RWPE2 (cell line): ENCODE results near the gene CLDN22.

Source experiments
- ATAC-seq: fragments of 200-7000 bp; cut with Tn5 transposase; 3 replicates; pipeline ENCODE4 v1.9.1; 2021; ENCODE audit warnings: low read depth
- DNase-seq: peaks from one replicate; pipeline ENCODE4 v3.0.0-alpha.2; 2020; ENCODE audit warnings: low spot score
- H3K27ac ChIP-seq: fragments of 450-650 bp; 2 replicates; pipeline ENCODE4 v1.5.1; 2017; ENCODE audit warnings: mild to moderate bottlenecking; ENCODE audit not compliant: poor library complexity, severe bottlenecking
- H3K27me3 ChIP-seq: fragments of 250-450 bp; sonication (Bioruptor Pico); 2 replicates; pipeline ENCODE4 v1.5.1; 2021; ENCODE audit warnings: mild to moderate bottlenecking, moderate library complexity; ENCODE audit not compliant: insufficient read depth, poor library complexity, severe bottlenecking
- H3K36me3 ChIP-seq: fragments of 250-450 bp; sonication (Bioruptor Pico); 2 replicates; pipeline ENCODE4 v1.5.1; 2020; ENCODE audit warnings: low read depth, mild to moderate bottlenecking, moderate library complexity
- H3K4me1 ChIP-seq: fragments of 250-450 bp; sonication (Bioruptor Pico); 2 replicates; pipeline ENCODE4 v1.5.1; 2021; ENCODE audit warnings: mild to moderate bottlenecking, moderate library complexity; ENCODE audit not compliant: insufficient read depth, poor library complexity, severe bottlenecking
- H3K4me3 ChIP-seq: fragments of 250-450 bp; sonication (Bioruptor Pico); 2 replicates; pipeline ENCODE4 v1.5.1; 2021; ENCODE audit warnings: mild to moderate bottlenecking, moderate library complexity; ENCODE audit not compliant: severe bottlenecking
- H3K9me3 ChIP-seq: fragments of 250-450 bp; sonication (Bioruptor Pico); 2 replicates; pipeline ENCODE4 v1.5.1; 2021; ENCODE audit warnings: mild to moderate bottlenecking, moderate library complexity; ENCODE audit not compliant: severe bottlenecking
- TF ChIP-seq, protein P1 (sequence below): fragments of 450-650 bp; IDR thresholded peaks from one replicate; pipeline ENCODE4 v1.5.1; 2017; ENCODE audit warnings: mild to moderate bottlenecking, moderate library complexity; ENCODE audit not compliant: poor library complexity, severe bottlenecking

CLDN22 gene

DNA sequence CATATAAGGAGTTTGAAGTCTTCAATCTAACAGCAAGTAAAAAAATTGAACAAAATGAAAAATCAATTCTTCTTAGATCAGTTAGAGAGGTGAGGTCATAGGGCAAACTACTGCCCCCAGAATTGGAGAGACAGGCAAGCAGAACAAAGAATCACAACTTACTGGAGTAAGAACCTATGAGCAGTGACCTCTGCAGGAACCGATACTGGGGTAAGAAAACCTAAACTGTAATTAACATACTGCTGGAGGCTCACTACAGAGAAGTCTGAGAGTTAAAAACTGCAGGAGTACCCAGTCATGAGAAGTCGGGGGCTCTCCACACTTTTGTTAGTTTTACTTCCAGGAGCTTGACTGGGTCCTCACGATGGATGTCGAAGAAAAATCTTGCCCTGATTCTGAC, 16.0 kb downstream of the CLDN22 start:
- Histone ChIP-seq H3K9me3 (no peaks in the 10 kb centered on the region), H3K4me3 (no peak overlapping the region), H3K27ac (no peak overlapping the region), H3K27me3 (no peaks in the 10 kb centered on the region), H3K4me1 (peaks cover 13% of the 10 kb centered on the region), H3K36me3 (peaks cover 7% of the 10 kb centered on the region)
- TF ChIP-seq, protein P1, sequence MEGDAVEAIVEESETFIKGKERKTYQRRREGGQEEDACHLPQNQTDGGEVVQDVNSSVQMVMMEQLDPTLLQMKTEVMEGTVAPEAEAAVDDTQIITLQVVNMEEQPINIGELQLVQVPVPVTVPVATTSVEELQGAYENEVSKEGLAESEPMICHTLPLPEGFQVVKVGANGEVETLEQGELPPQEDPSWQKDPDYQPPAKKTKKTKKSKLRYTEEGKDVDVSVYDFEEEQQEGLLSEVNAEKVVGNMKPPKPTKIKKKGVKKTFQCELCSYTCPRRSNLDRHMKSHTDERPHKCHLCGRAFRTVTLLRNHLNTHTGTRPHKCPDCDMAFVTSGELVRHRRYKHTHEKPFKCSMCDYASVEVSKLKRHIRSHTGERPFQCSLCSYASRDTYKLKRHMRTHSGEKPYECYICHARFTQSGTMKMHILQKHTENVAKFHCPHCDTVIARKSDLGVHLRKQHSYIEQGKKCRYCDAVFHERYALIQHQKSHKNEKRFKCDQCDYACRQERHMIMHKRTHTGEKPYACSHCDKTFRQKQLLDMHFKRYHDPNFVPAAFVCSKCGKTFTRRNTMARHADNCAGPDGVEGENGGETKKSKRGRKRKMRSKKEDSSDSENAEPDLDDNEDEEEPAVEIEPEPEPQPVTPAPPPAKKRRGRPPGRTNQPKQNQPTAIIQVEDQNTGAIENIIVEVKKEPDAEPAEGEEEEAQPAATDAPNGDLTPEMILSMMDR: no peak
- no peak for DNase-seq
- no peak for ATAC-seq

DNA sequence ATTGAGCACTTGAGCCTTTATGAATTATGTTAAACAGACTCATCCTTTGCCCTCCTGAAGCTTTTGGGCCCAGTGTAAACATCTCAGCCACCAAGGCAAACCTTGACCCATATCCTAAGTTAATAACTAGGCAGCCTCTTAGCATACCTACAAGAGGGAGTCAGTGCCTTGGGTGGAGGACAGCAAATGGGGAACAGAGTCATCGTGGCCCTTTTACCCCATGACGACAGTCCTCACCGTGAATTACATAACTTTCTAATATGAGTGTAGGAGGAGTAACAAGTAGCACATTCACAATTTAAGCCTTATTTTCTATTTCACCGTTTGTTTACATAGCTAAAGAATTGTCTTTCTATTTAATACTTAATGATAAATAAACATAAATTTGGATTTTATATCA, 16.8 kb downstream of the CLDN22 start:
- peaks cover 8% of the 10 kb centered on the region for H3K36me3 ChIP-seq
- H3K9me3 ChIP-seq: no peaks in the 10 kb centered on the region
- TF ChIP-seq, protein P1: no peak
- peaks cover 13% of the 10 kb centered on the region for H3K4me1 ChIP-seq
- H3K27ac ChIP-seq: no peak overlapping the region
- DNase-seq (no peak), ATAC-seq (no peak)
- H3K27me3 ChIP-seq: no peaks in the 10 kb centered on the region
- H3K4me3 ChIP-seq: no peak overlapping the region

DNA sequence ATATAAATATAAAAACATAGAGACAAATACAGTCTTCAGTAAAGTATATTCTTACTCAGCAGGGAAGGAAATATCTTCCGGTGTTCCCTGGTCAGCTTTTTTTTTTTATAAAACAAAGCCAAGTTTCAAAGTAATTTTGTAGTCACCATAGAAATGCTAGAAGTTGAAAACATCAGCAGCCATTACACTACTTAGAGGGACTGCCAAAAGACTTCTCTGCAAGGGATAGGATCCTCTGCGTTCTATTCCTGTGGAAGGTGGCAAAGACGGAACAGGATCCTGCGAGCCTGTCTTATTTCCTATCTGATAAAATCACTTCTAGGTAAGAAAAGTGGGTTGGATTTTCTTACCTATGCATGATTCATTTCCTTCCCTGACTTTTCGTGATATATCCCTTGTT, 19.4 kb downstream of the CLDN22 start:
- ATAC-seq (no peak), DNase-seq (no peak)
- Histone ChIP-seq H3K9me3 (no peaks in the 10 kb centered on the region), H3K27ac (peak overlapping the region; percentile 22), H3K4me1 (peaks cover 13% of the 10 kb centered on the region), H3K27me3 (no peaks in the 10 kb centered on the region), H3K4me3 (no peak overlapping the region), H3K36me3 (peaks cover 16% of the 10 kb centered on the region)
- TF ChIP-seq, protein P1: no peak

DNA sequence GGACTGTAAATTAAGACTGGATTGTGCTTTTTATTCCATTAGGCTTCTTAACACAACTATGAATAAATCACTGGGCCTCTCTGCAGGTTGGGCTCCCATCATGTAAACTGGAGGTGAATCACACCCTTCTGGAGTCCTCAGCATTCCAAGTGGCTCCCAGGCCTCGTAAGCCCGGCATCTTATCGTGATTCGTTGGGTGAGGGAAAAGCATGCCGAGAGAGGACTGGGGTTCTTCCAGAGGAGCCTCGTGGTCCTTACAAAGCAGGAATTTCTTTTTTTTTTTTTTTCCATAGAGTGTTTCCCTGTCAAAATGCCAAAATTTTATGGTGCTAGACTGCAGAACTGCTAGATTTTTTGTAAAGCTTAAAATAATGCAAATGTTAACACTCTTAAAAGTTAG, 20.0 kb downstream of the CLDN22 start:
- H3K4me1 ChIP-seq: peaks cover 13% of the 10 kb centered on the region
- ATAC-seq (0 out of 3 replicates have a peak, but pooled peaks have one; percentile 31), DNase-seq (no peak)
- no peaks in the 10 kb centered on the region for H3K9me3 ChIP-seq
- TF ChIP-seq, protein P1: no peak
- no peak overlapping the region for H3K4me3 ChIP-seq
- no peaks in the 10 kb centered on the region for H3K27me3 ChIP-seq
- peaks cover 16% of the 10 kb centered on the region for H3K36me3 ChIP-seq
- H3K27ac ChIP-seq: peak overlapping the region; percentile 22

DNA sequence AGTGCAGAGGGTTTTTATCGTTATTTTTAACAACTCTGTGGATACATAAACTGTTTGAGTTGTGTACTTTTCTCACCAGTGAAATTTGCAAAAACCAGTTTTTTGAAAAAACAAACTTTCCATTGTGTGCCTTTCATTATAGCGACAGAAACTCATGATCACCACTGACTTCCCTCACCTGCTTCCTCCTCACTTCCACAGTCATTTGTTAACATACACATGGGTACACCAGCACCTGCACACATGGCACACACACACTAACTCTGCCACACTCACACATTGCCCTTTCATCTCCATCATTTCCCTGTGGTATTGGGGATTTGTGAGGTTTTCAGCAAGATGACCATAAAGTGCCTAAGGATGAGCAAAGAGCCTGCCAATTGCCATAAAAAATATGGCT, 20.6 kb downstream of the CLDN22 start:
- Histone ChIP-seq H3K4me3 (no peak overlapping the region), H3K9me3 (no peaks in the 10 kb centered on the region), H3K36me3 (peaks cover 16% of the 10 kb centered on the region), H3K27me3 (no peaks in the 10 kb centered on the region), H3K4me1 (peaks cover 13% of the 10 kb centered on the region), H3K27ac (no peak overlapping the region)
- TF ChIP-seq, protein P1: no peak
- ATAC-seq: no peak
- DNase-seq: no peak
